GM12872 (cell line): ENCODE measurements around the gene TST.

Experiments used
- TF ChIP-seq, protein P1 (sequence below): IDR thresholded peaks from 3 replicates; pipeline ENCODE4 v1.5.1; 2011; ENCODE audit warnings: low read depth, mild to moderate bottlenecking, low read length, moderate library complexity; ENCODE audit not compliant: insufficient read depth

Gene TST

DNA sequence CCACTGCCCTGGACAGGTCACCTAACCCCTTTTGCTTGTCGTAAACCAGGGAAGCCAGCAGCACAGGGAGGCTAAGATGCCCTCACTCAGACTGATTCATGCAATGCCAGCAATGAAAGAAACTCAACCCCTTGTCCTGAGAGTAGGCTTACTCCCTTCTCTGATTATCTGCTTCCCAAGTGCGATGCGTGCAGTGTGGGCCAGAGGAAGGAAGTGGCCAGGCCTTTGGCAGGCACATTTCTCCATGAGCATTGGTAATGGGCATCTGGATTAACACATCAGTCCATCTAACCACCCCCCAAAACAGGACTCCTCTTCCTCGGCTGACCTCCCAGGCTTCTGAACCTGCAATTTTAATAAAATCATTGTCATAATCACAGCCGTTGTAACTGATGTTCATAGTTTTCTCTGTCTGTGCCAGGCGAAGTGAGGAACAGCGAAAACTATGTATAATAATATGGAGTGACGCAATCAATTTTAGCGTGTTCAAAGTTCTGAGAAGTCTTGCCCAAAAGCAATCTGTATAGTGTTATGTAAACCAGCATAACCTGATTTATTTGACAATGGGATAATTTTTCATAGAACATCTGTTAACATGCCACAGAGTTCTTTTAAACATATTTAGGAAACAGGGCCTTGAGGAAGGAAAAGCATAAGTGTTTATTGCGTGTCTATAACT, 33.9 kb downstream of the TST start:
- TF ChIP-seq, protein P1, sequence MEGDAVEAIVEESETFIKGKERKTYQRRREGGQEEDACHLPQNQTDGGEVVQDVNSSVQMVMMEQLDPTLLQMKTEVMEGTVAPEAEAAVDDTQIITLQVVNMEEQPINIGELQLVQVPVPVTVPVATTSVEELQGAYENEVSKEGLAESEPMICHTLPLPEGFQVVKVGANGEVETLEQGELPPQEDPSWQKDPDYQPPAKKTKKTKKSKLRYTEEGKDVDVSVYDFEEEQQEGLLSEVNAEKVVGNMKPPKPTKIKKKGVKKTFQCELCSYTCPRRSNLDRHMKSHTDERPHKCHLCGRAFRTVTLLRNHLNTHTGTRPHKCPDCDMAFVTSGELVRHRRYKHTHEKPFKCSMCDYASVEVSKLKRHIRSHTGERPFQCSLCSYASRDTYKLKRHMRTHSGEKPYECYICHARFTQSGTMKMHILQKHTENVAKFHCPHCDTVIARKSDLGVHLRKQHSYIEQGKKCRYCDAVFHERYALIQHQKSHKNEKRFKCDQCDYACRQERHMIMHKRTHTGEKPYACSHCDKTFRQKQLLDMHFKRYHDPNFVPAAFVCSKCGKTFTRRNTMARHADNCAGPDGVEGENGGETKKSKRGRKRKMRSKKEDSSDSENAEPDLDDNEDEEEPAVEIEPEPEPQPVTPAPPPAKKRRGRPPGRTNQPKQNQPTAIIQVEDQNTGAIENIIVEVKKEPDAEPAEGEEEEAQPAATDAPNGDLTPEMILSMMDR = no peak

DNA sequence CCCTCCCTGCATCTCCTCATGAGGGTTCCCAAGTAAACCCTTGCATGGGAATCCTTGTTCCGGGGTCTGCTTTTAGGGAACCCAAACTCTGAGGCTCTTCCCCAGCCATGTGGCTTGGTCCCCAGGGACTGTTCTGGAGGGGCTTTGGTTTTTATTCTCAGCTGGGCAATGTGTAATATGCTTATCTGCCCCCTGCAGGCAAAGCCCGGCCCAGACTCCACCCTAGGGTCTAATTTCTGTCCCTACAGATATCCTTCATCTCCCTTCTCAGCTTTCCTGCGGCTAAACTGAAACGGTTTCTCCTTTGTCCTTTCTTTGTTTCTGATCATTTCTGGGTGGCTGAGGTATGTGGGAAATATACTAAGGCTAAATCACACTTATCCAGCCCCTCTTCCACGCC, 37.1 kb downstream of the TST start:
- TF ChIP-seq, protein P1 = peak; percentile 34; the same call in 1 of the 3 replicates

DNA sequence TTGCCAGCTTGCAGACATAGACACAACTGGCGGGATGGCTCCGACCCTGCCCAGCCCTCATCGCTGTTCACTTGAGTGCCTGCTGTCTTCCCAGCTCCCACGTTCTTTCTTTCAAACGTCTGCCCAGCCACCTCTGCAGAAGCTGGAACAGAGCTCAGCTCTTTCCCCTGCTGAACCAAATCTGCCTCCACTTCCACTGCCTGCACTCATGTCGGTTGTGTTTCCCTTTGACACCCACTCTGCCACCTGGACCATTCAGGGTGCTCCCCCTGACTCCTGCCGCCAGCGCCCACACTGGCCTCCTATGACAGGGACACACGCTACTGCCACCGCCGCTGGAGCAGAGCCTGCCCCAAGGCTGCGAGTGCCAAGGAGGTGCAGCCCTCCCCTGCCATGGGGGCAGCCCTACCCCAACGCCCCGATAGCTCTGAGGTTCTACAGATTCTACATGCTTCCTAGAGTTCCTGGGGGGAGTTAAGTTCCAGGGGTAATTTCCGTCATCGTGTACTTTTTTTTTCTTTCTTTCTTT, 37.9 kb downstream of the TST start:
- TF ChIP-seq, protein P1 = no peak

DNA sequence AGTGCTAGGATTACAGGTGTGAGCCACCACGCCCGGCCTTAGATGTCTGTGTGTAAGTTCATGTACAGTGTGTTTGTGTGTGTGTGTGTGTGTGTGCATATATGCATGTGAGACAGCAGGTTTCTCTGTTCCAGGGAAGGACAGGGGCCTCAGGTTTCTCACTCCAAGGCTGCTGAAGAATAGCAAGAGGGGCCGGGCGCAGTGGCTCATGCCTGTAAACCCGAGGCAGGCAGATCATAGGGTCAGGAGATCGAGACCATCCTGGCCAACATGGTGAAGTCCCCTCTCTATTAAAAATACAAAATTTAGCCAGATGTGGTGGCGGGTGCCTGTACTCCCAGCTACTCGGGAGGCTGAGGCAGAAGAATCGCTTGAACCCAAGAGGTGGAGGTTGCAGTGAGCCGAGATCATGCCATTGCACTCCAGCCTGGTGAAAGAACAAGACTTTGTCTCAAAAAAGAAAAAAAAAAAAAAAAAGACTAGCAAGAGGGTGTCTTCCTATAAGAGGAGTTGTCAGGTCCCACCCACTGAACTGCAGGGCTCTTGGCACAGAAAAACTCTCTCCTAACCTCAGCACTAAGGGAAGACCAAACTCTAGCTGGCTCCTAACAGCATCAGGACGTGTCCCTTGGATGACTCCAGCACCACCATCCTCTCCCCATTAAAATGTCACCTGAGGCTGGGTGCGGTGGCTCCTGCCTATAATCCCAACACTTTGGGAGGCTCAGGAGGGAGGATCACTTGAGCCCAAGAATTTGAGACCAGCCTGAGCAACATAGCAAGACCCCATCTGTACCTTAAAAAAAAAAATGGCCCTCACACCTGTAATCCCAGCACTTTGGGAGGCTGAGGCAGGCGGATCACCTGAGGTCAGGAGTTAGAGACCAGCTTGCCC, 40.0 kb downstream of the TST start:
- TF ChIP-seq, protein P1 = no peak

DNA sequence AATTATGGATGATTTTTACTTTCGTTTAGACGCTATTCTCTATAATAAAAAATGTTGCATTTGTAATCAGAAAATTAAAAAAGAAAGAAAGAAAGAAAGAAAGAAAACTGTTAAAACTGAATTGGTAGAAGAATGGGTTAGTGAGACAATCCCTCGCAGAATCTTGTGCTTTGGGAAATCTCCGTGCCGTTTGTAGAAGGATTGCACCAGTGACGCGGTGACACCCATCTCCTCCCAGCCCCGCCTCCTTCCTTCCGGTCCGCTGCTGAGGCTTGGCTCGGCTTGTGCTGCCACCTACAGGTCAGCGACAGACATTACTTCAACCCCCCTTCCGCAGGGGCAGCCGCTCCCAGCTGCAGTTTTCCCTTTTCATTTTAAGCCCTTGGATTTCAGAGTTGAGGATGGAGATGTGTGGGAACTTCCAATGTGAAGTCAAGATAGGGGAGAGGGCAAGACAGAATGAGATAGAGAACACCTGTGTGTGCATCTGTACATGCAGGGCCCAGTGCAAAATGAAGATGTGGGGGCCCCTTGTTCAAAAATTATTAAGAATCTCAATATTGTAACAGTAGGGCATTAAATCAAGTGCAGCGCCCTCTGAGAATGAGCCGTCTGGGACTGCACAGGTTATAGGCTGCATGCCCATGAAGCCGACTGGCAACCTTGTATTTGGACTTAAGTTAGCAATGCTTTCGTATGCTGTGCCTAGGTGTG, 41.1 kb downstream of the TST start:
- TF ChIP-seq, protein P1 = peak; percentile 89

DNA sequence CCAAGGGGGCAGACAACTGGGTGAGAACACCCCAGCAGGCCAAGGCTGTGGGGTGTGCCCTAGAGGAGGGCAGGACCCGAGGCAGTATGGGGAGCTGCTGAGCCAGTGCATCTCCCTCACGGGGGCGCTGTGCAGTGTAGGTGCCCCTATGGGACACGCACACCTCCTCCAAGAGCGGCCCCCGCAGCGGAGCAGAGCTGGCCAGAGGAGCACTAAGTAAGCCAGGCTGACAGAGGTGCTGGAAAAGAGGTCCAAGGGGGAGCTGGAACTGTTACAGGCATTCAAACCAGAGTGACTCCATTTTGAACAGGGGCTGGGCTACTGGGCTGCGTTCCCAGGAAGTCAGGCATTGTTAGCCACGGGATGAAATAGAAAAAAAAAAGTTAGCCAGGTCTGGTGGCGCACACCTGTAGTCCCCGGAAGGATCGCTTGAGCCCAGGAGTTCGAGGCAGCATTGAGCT, 41.8 kb downstream of the TST start:
- TF ChIP-seq, protein P1 = peak; percentile 81

DNA sequence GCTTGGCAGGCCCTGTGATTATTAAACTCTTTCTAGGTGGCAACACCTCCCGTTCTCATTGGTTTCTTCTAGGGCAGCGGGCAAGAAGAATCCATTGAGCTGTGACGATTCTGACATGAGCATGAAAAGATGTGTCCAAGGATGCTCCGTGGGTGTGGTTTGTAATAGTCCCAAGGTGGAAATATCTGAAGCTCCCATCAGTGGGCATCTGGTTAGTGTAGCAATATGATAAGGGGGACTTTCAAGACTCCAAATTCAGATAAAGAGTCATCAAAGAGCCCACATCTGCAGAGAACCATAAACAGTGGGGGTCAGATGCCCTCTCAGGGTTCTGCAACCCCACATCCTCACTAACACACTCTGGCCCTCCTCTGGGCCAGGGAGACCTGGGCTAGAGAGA, 42.6 kb downstream of the TST start:
- TF ChIP-seq, protein P1 = no peak
